ENCODE data around the gene IYD. TPM values are rescaled to one million over a fixed set of nuclear protein-coding genes. Genes with fewer than 3 reads are reported as not detected.
A peak's percentile ranks its signal among the peaks of the same experiment; 100 is the strongest.

Gene IYD, protein sequence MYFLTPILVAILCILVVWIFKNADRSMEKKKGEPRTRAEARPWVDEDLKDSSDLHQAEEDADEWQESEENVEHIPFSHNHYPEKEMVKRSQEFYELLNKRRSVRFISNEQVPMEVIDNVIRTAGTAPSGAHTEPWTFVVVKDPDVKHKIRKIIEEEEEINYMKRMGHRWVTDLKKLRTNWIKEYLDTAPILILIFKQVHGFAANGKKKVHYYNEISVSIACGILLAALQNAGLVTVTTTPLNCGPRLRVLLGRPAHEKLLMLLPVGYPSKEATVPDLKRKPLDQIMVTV
- 0.08 TPM for polyA plus RNA-seq (ENCODE audit: insufficient read length)

DNA sequence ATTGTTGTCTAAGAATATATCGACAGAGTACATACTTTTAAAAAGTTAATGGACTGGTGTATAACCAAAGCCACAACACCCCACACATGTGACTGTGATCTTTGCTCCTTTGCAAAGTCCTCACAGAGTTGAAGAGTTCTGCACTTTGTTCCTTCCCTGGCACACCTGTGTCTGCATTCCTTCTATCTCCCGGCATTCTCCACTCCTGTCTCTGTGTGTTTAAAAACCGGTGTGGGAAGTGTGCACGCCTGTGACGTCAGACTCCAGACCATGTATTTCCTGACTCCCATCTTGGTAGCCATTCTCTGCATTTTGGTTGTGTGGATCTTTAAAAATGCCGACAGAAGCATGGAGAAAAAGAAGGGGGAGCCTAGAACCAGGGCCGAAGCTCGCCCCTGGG is at the start of gene IYD:
TSS of gene IYD (plus strand) at position 251 of the 400 bp plus-strand sequence. CDS start at position 271, 20 bp downstream.
- DNase-seq = no peak

DNA sequence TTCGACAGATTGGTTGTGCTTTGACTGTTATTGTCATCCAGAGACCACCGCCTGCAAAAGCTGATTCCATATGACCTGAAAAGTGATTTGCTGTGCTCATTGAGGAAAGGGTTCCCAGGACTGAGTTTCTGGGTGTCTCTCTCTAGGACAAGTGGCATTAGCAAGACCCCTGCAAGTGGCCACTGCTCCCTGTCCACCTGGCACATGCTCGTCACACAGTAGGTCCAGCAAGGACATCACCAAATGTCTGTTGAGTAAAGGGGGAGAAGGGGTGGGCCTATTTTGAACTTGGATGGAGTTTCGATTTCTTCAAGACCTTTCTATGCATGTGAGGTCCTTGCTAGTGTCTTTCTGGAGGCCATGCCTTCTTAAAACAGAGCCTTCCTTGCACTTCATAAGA is 48.9 kb upstream of the IYD start:
- no peak for DNase-seq

DNA sequence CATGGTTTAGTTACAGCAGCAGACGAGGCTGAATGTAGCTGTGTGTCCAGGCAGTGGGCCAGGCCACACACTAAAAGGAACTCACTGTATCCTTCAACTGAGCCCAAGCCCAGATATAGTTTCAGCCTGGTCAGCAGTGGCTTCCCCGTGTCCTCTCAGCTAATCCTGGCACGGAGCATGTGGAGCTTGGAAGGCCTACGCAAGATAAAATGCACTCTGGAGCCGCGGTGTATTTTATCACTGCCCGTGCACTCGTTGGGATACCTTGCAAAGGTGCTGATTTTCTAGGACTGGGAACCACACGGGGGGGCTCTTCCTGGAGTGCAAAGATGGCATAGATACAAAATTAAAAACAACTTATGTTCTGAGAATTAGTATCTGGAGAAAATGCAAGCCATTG is 48.4 kb upstream of the IYD start:
- DNase-seq = peak; percentile 82

DNA sequence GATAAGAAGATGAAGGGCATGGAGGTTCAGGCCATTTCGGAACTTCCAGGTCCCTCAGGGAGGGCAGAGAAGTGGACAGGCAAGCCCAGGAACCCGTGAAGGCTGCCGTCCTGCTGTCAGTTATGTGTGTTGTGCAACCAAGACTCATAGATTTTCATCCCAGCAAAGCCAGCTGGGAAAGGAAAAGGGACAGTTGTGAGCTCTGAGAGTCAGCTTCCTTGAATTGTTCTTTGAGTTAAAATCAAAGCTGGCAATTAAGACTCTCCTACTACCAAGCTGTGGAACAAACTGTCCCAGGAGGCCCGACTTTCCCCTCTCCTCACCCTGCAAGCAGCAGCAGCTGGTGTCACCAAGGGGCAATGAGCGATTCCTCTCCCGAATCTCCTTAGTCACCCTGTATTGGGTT is 46.3 kb upstream of the IYD start:
- no peak for DNase-seq

DNA sequence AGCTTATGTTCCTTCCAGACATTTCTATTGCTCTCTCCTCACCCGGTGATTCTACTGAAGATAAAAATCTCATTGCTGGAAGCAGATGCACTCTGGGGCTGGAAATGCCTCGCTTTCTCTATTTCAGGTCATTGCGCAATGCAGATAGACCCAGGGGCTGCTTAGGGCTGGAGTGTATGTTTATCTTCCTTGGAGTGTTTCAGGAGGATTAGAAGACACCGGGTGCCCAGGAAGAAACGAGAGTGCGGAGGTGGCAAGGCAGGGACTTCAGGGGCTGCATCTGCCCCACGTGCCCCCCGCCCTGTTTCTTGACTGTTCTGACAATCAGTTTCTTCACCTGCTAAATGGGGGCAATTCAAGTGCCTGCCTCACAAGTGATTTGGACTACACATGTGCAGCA is 45.6 kb upstream of the IYD start:
- DNase-seq = no peak

DNA sequence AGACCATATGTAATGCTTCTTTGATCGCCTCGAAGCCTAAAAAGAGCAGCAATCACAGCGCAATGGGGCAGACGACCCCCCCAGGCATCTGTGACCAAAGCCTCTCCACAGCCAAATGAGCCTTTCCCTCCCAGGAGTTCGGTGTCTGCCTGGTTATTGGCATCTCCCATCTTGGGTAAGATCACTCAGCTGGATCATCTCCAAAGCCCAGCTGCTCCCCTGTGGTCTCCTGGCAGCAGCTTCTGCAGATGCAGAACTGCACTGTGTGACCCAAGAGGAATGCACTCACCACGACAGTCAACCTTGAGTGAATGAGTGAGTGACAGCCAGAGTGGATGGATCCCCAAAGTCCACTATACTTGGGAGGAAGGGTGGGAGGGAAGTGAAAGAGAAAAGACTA is 44.8 kb upstream of the IYD start:
- DNase-seq = no peak

DNA sequence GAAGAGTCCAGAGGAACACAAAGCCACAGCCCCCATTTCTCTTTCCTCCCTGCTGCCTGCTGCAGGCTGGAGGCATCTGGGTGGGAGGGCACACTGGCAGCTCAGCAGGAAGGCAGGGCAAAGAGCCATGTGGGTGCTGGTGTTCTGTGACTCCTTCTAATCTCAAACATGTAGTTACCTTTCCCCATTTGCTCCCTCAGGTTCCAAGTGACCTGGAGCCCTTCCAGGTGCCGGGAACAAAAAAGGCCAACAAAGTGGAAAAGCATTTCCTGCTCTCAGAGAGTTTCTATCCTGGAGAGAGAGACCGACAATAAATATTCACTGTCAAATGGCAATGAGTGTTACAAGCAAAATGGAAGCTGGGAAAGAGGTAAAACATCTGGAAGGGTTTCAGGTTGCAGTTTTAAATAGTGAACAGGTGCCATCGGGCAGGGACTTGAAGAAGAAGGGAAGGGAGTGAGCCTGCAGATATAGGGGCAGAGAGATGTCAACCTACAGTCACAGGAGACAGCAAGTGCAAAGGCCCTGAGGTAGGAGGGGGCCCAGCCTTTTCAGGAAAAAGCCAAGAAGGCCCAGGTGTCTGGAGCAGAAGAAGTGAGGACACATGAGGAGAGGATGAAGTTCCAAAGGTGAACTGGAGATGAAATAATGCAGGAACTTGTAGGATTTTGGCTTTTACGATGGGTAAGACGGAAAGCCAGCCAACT is 43.6 kb upstream of the IYD start:
- DNase-seq = no peak

DNA sequence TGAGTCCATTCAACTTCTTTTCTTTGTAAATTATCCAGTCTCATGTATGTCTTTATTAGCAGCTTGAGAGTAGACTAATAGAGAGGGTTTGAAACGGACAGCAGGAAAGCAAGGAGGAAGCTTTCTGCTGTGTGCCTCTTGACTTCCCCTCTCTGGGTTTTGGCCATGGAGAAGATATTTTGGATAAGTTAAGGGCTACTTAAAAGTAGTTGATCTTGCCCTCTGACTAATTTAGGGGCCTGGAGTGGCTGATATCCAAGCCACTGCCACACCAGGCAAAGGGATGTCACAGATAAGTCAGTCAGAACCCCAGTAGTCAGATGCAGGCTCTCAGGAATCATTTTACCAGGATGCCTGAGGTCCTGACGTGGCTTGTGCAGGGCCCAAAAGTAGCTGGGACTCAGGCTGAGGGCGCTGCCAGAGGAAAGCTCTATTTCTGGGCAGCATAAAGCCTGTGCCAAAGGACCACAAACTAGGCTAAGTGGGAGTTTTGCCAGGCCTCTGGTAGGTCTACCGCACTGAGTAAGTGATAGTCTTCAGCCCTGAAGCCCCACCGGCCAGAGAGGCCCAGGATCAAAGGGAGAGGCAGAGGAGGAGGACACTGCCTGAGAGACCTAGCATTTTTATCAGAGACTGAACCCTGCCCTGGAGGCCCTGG is 41.6 kb upstream of the IYD start:
- no peak for DNase-seq

DNA sequence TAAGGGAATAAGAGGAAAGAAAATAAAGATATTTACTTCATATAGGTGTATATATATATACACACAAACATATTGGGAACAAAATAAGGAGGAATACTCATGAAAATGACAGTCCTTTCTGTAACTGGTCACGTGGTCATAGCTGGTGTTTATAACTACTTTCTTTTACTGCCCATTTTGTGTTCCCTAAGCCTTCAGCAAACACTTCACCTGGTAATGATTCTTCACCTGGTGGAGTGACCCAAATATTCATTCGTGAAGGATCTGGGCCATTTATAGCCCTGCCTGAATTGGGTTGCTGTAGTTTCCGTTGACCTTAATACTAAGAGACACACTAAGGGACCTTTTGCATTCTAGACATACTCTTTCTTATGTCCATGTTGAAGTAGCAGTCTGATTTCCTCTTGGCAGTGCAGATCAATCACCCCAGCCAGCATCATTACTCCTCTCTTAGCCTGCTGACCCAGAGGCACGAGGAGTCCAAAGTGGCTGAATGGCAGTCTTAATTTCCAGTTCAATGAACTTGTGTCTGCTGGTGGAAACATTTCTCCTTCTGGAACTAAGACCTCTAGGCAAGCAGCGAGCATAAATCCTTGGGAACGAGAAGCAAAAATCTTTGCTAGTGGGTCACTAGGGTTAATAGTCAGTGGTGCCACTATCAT is 39.9 kb upstream of the IYD start:
- no peak for DNase-seq

DNA sequence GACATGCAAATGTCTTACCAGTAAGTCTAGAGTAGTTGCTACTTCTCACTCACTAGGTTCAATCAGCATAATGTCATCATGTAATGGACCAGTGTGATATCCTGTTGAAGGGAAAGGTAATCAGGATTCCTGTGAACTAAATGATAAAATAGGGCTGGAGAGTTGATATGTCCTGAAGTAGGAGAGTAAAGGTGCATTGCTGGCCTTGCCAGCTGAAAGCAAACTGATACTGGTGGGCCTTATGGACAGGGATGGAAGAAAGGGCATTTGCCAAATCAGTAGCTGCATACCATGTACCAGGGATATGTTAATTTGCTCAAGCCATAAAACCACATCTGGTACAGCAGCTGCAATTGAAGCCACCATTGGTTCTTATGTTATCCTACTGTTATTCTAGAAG is 37.5 kb upstream of the IYD start:
- no peak for DNase-seq

DNA sequence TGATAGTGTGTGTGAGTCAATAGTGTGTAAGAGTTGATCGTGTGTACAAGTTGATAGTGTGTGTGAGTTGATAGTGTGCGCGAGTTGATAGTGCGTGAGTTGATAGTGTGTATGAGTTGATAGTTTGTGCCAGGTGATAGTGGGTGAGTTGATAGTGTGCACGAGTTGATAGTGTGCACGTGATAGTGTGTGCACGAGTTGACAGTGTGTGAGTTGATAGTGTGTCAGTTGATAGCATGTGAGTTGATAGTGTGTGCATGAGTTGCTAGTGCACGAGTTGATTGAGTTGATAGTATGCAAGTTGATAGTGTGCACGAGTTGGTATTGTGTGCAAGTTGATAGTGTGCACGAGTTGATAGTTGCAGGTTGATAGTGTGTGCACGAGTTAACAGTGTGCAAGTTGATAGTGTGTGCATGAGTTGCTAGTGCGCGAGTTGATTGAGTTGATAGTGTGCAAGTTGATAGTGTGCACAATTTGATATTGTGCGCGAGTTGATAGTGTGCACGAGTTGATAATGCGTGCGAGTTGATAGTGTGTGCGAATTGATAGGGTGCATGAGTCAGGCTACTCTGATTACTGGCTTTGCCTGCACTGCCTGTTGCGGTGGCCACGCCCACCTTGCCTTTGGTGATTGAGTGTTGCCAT is 35.8 kb upstream of the IYD start:
- no peak for DNase-seq

DNA sequence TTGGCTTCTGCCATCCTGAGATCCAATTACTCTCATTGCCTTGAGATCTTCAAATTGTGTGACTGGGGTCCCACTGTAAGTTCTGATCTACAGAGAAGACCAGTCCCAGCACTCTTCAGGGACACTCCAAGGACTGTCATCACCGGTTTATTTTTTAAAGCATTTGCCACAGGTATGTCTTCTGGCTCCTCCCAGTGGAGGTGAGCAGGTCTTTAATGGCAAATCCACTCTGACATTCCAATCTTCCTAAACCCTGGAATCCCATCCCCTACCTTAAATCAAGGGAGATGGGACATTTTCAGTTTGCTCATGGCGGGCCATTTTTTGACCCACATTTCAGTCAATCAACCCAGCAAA is 35.2 kb upstream of the IYD start:
- DNase-seq = no peak

DNA sequence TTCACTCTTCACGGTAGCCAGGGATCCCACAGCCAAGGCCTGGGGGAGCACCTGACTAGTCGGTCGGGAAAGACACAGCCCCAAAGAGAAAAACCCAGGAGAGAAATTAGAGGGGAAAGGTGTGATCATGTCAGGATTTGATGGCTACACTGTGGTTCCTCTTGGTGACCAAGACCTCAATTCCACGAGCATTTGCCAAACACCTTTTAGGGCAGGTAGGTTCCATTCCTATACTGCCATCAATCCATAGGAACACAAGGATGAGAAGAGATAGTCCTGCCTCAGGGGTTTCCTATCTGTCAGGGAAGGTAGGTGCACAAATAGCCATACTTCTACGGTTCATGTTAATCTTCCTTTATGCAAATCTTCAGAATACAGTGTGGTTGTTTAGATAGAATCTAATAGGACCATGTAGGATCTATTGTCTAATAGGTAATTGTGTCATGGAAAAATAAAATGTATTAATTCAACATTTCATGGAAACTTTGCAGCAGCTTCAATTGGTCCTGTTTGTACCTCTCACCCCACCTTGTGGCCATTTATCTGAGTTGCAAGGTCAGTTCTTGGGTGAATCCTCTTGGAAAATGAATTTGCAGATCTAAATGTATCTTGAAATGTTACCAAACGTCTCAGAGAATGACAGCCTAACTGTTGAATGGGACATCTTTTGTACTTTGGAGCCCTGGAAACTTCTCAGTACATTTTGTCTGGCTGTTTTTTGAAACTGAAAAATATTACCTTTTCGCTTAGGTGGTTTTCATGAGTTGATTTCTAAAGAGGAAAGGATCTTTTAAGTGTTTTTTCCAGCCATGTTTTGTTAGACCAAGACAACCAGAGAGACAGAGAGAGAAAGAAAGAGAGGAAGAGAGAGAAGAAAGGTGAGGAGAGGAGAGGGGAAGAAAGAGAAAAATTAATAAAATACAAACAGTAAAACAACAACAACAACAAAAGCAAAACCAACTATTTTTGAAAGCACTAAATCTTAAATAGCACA is 33.7 kb upstream of the IYD start:
- DNase-seq = peak; percentile 70

DNA sequence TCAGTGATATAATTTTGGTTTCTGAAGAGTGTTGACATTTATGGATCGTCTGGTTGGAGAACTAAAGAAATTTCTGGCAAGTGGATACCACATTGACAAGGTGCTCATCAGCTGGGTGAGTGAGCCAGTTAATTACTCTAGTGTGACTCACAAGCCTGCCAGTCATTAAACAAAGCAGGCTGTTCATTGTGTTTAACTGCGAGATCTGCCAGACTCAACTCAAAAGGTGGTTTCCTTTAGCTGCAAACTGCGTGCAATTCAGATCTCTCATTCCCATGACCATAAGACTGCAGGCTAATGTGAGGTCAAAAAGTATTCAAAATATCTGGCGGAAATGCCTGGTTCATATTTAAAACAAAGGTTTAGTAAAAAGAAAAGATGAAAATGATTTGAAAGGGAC is 32.5 kb upstream of the IYD start:
- DNase-seq = no peak

DNA sequence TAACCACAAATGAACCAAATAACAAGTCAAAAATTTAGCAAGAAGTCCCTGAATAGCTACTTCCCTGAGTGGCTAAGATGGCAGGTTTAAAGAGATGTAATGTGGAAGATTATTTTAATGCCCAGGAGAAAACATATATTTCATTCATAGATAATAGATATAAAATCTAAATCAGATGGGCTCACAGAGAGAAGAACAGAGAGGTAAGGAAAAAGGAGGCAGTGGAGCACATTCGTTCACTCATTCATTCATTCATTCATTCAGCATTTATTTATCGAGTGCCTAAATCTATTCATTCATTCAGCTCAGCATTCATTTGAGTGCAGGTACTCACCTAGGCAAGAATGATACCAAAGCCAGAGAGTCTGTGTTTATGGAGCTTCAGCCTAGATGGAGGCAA is 32.1 kb upstream of the IYD start:
- DNase-seq = no peak

DNA sequence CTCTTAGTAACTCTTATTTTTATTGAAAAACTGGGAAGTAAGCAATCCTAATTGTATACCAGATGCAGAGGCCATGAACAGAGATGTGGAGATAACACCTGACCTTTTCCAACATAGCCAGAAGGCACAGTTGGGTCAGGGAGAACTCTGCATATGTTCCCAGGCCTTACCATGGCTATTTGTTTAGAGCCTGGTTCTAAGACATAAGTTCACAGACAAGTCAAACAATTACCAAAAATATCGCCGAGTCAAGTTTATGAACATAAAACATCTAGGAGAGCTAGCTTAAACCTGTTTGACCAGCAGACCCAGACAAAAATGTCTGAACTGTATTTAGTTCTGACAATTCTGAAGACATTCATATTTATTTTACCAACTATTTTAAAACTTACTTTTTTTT is 26.7 kb upstream of the IYD start:
- no peak for DNase-seq

DNA sequence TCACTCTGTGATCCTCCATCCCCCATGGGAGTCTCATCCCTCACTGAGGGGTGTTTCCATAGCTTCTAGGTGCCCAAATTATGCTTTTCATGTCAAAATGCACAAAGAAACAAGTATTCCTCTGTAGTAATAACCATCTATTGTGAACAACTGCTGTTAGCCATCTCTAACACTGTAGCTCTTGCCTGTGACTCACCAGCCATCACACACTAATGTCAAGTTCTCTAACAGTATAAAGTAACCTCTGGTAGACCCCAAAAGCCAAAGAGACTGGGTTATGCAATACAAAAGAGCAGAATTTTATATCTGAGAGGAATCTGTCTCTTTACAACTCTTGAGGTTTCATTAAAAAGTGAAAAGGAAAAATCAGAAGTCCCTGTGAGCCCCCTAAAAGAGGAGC is 25.4 kb upstream of the IYD start:
- DNase-seq = no peak

DNA sequence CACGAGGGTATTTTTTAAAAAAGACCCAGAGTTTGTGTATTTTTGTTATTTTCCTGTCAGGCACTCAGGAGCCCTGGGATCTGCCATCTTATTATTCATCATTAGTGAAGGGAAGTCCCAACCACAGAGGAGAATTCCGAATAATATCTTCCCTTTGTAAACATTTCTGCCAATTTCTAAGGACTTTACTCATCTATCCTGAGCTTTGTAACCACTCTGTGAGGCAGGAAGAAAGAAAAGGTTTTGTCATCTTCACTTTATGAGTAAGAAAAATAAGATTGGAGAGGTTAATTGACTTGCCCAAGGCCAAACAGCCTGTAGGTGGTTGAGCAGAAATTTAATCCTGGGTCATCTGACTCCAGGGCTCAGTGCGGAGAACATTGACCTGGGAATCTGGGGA is 23.0 kb upstream of the IYD start:
- DNase-seq = no peak

DNA sequence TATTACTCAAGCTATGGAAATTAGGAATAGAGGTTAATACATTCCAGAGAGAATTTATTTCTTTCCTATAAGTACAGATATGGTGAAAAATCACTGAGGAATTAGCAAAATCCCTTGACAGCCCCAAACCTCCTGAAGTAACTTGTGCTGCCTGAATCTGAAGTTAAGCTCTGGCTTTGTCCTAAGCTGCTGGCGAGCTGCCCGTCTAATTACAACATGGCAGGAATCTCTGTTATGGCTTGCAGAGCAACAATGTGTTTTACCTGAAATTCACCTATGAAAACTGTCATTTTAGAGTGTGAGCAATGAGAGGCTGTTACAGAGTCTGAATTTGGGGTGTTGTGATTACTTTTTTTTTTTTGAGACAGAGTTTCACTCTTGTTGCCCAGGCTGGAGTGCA is 22.5 kb upstream of the IYD start:
- DNase-seq = no peak

DNA sequence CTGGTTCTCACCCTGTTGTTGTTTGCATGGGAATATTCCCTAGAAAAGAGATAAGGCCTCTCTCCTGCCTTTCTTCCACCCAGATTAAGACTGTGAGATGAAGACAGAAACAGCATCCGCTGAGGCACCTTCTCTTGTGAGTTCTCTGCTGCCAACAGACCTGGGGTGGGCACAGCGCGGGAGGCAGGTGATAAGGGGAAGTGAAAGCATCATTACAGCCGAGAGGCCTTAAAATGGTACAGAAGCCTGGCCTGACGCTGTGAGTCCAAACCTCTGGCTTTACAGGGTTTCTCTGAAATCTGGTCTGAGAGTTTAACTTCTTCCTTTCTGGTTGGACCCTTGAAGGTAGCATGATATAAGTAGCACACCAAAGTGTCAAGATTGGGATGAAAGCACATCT is 21.0 kb upstream of the IYD start:
- DNase-seq = no peak

DNA sequence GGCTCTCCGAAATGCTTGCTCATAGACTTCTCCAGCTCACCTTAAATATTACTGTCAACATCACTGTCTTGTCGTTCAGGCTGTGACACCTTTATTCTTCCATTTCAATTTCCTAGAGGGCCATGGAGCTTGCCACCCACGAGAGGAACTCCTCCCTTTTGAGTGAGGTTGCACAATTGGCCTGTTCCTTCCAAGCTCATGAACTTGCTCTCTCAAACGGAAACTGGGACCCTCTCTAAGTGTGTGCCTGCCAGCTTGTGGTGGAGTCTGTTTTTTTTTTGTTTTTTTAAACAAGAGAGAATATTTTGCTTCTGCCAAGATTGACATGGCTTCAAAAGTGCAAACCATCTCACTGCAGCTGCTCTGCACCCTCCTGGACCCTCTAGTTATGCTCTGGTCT is 19.3 kb upstream of the IYD start:
- DNase-seq = no peak
